GM18867 (cell line): Measurements from ENCODE around the gene ZNF662.
"Not testable (repeated sequence)": the region's sequence is repeated elsewhere in the genome, so short reads cannot be mapped to it uniquely, and the experiment has no call there.

Experiments
- ATAC-seq: cut with Tn5 transposase; IDR thresholded peaks from one replicate; pipeline ENCODE4 v1.9.1; 2021; ENCODE audit warnings: mild to moderate bottlenecking, moderate library complexity; ENCODE audit not compliant: unreplicated experiment

The ZNF662 gene

GRCh38 chr3:42906070-42906847 is at the start of gene ZNF662:
ZNF662 (plus strand) TSS chr3:42906142; CDS start chr3:42908115, 1,973 bp downstream.
- no peak for ATAC-seq

- no peak for ATAC-seq
Measured at GRCh38 chr3:42856544-42856943, 49.4 kb upstream of the ZNF662 start.

- no peak for ATAC-seq
Measured at GRCh38 chr3:42864321-42864950, 41.5 kb upstream of the ZNF662 start.

DNA sequence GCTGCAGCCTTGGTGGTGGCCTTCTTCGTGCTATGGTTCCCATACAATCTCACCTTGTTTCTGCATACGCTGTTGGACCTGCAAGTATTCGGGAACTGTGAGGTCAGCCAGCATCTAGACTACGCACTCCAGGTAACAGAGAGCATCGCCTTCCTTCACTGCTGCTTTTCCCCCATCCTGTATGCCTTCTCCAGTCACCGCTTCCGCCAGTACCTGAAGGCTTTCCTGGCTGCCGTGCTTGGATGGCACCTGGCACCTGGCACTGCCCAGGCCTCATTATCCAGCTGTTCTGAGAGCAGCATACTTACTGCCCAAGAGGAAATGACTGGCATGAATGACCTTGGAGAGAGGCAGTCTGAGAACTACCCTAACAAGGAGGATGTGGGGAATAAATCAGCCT is 40.7 kb upstream of the ZNF662 start:
- no peak for ATAC-seq

- no peak for ATAC-seq
Measured at GRCh38 chr3:42867138-42867537, 38.8 kb upstream of the ZNF662 start.

DNA sequence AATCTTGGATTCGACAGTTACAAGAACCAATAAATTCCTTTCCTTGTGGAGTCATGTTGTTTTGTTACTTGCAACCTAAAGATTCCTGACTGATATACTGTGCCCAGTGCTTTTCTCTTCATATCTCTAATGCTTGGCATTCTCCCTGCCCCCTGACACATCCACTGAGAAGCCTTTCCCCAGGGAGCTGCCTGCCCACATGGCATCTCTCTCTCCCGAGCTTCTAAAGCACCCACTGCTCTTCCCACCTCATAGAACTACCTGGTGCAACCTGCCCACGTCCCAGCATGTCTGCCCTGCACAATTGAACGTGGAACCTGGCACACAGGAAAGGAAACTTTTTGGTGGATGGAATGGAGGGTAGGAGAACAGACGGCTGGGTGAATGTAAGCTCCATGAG is 37.1 kb upstream of the ZNF662 start:
- ATAC-seq, result no peak

DNA sequence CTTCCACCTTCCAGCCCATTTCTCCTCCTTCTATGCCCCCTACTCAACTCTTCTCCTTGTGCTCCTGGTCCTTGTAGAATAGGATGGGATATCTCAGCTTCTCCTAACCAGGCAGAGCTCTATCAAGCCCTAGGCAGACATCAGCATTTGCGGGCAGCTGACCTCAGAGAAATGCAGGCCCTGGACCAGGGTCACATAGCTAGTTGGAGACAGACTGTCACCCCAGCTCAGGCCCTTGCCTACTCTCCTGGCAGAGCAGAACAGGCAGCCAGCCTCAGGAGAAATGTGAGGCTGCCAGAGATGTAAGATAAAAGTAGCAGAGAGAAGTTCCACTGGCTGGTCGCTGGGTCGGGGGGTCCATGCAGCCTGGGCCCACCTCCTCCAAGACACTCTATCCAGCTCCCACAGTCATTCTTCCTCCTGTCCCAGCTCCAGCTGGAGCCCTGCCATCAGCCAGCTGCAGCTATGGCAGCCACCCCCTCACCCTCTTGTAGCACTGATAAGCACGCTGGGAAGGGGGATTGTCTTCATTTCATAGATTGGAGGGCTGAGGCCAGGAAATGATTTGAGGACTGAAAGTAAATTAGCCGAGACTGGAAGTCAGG is 34.2 kb upstream of the ZNF662 start:
- no peak for ATAC-seq

DNA sequence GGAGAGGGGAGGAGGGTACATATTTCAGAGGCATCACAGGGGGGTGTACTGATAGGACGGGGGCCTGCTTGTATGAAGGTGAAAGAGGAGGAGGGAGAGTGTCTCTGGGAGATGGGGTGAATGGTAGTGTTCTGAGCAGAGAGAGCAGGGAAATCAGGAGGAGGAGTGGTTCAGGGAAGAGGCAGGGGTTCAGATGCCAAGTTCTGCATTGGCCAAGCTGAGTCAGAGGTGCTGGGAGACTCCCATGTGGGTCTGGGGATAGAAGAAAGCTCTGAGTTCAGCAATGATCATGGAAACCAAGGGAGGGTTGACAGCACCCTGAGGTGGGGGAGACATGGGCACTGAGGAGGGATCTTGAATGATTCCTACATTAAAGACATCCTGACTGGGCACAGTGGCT is 33.2 kb upstream of the ZNF662 start:
- no peak for ATAC-seq

GRCh38 chr3:42873221-42873982 is 32.5 kb upstream of the ZNF662 start:
- no peak for ATAC-seq

DNA sequence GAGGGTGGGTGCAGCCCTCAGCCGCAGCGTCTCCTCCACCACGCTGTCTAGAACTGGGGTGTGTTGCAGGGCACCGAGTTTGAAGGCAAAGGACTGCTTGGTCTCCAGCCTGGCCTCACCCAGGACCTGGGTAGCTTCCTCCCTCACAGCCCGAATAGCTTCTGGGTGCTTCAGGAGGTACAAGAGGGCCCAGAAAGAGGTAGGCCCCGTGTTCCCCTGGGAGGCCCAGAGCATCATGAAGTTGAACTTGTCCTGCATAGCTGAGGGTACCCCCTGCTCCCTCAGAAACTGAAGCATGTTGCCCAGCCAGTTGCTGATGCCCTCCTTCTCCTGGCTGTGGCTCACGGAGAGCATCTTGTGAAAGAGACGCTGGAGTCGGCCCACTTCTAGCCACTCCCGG is 31.2 kb upstream of the ZNF662 start:
- ATAC-seq, result no peak

- ATAC-seq, result no peak
Measured at GRCh38 chr3:42875325-42876151, 30.4 kb upstream of the ZNF662 start, which contains the start of gene CYP8B1. CYP8B1 (minus strand) TSS chr3:42875879; CDS start chr3:42875816, 63 bp downstream.

GRCh38 chr3:42876401-42876800 is 29.5 kb upstream of the ZNF662 start:
- ATAC-seq, result no peak

DNA sequence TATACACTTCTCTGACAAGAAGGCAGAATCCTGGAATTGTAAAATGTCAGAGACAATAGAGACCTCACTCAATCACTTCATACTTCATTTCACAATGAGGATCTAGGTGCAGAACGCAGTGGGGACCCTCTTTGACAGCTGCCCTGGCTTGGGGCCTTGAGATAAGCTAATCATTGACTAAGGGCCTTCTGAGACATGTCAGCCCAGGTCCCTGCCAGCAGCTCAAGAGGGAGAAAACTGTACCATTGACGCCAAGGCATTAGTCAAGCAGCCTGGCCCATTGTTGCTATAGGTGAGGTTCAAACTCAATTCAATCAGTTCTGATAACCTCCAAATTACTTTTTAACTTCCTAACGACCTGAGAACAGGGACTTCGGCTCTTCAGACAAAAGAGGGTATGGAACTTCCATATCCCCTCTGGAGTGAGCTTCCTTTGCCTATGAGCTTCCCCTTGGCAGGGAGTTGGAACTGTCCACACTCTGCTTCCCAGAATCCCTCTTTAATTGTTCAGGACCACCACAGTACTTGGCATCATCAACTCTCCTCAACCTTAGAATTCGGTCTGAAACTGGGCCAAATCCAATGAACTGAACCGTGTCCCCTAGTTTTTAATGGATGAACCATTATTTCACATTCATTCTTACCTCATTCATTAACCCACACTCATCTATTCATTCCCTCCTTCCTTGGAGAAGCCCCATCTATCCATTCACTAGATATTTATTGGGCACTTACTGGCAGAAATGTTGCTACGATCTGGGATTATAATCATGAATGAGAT is 28.8 kb upstream of the ZNF662 start:
- no peak for ATAC-seq

DNA sequence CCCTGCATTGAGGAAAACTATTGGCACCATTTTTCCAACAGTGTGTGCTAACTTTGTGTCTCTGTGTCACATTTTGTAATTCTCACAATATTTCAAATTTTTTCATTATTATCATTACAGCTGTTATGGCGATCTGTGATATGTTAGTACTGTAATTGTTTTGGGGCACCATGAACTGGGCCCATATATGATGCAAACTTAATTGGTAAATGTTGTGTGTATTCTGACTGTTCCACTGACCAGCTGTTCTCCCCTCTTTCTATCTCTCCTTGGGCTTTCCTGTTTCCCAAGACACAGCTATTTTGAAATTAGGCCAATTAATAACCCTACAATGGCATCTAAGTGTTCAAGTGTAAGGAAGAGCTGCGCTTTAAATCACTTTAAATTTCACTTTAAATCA is 28.1 kb upstream of the ZNF662 start:
- ATAC-seq, result no peak

GRCh38 chr3:42880183-42880582 is 25.8 kb upstream of the ZNF662 start:
- ATAC-seq, result no peak

- peak; percentile 98 for ATAC-seq
Measured at GRCh38 chr3:42880601-42881451, 25.1 kb upstream of the ZNF662 start.

- not testable (repeated sequence) for ATAC-seq
Measured at GRCh38 chr3:42883251-42883930, 22.6 kb upstream of the ZNF662 start.

DNA sequence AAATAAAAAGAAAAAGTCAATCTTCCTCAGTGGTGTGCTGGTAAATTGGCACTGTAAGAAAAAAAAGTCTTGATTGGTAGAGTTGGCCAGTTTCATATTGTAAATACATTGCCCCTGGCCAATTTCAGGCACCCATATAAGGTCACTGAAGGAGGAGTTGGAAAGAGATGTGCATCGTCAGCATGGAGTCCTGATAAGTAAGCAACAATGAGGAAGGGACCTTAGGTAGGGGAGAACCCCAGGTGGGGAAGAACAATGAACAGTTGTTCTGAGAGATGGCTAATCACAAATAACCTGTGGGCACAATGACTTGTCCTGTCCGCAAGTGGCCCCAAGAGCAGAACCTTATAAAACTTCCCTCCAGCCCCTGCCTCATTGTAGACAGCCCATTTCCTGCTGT is 21.6 kb upstream of the ZNF662 start:
- no peak for ATAC-seq
